A549 treated with RU486 at 1 μM for 4 hours (cell line): Measurements from ENCODE around the gene NAA60. TPM values are rescaled to one million over a fixed set of nuclear protein-coding genes. Genes with fewer than 3 reads are reported as not detected.

Source experiments
- total RNA-seq: library from RNA; stranded (reverse); fragments of 200-300 nt; extraction: Qiagen RNA extraction; gene quantifications from 5 replicates; pipeline ENCODE4 v1.2.3, GENCODE V29; 2022; ENCODE audit warnings: low read depth

Gene NAA60
- 47.2 to 55.4 TPM (median 51.0 TPM) in 5 replicates for total RNA-seq

GRCh38 chr16:3443108-3444031 is at the start of gene NAA60, which contains the start of gene ZNF597:
Gene NAA60 (plus strand): TSS chr16:3443680. CDS start chr16:3476228, 32,548 bp downstream.
Gene ZNF597 (minus strand): TSS chr16:3443504. CDS start chr16:3443153, 351 bp downstream.

GRCh38 chr16:3400779-3401688 is 42.4 kb upstream of the NAA60 start, which contains the start of the genes ZNF174 and ZSCAN32:
Gene ZNF174 (plus strand): TSS chr16:3401215. CDS start chr16:3402005, 790 bp downstream.
Gene ZSCAN32 (minus strand): TSS chr16:3401004. CDS start chr16:3397557, 3,447 bp downstream.

GRCh38 chr16:3495176-3495575 is 51.7 kb downstream of the NAA60 start, which contains the start of gene C16orf90:
Gene C16orf90 (minus strand): TSS chr16:3495489. CDS start chr16:3495421, 68 bp downstream.

Other genes starting within 250 kb of the NAA60 start
- gene ZNF200, start 208.5 kb upstream of the NAA60 start, total RNA-seq = 7.5 to 9.6 TPM (median 8.9 TPM) in 5 replicates
- gene MEFV, start 187.0 kb upstream of the NAA60 start, total RNA-seq = not detected in 5 replicates
- gene ZNF263, start 160.2 kb upstream of the NAA60 start, total RNA-seq = 35.1 to 41.4 TPM (median 40.8 TPM) in 5 replicates
- 0.47 to 1.5 TPM (median 1.3 TPM) in 5 replicates for gene TIGD7, start 138.2 kb upstream of the NAA60 start, total RNA-seq
- gene ZNF75A, start 138.2 kb upstream of the NAA60 start, total RNA-seq = 10.0 to 11.5 TPM (median 10.7 TPM) in 5 replicates
- gene OR2C1, start 87.8 kb upstream of the NAA60 start, total RNA-seq = not detected in 5 replicates
- gene ZSCAN32, start 42.7 kb upstream of the NAA60 start, total RNA-seq = 12.4 to 17.7 TPM (median 14.6 TPM) in 5 replicates
- gene ZNF174, start 42.5 kb upstream of the NAA60 start, total RNA-seq = 13.4 to 15.0 TPM (median 14.2 TPM) in 5 replicates
- gene ZNF597, start 176 bp upstream of the NAA60 start, total RNA-seq = 0.71 to 1.3 TPM (median 1.0 TPM) in 5 replicates
- not detected in 5 replicates for gene C16orf90, start 51.8 kb downstream of the NAA60 start, total RNA-seq
- gene CLUAP1, start 57.3 kb downstream of the NAA60 start, total RNA-seq = 17.2 to 22.6 TPM (median 18.9 TPM) in 5 replicates
- 0.01 TPM in 1 of 5 replicates, not detected in the others for gene NLRC3, start 133.7 kb downstream of the NAA60 start, total RNA-seq
- 3.7 to 5.3 TPM (median 4.4 TPM) in 5 replicates for gene SLX4, start 167.9 kb downstream of the NAA60 start, total RNA-seq
- gene DNASE1, start 211.0 kb downstream of the NAA60 start, total RNA-seq = 1.6 to 4.3 TPM (median 3.2 TPM) in 5 replicates